Muscle layer of duodenum (tissue), 2 donors: ENCODE results near the gene GLB1L2.
"Not testable (repeated sequence)": the region's sequence is repeated elsewhere in the genome, so short reads cannot be mapped to it uniquely, and the experiment has no call there.

Experiments
- H3K27ac ChIP-seq: one replicate; pipeline ENCODE4 v1.7.0; 2013; ENCODE audit warnings: mild to moderate bottlenecking, low read length
- H3K27me3 ChIP-seq: one replicate; pipeline ENCODE4 v1.7.0; 2013; ENCODE audit warnings: low read depth, mild to moderate bottlenecking, control low read depth, low read length
- H3K36me3 ChIP-seq, 2 donors: one replicate each; pipeline ENCODE4 v1.7.0; 2013; ENCODE audit warnings: low read length in 2 of 2, control low read depth in 1 of 2, mild to moderate bottlenecking in 1 of 2; ENCODE audit not compliant: insufficient read depth in 2 of 2, control insufficient read depth in 1 of 2
- H3K4me1 ChIP-seq, 2 donors: one replicate each; pipeline ENCODE4 v1.7.0; 2013; ENCODE audit warnings: low read length in 2 of 2, mild to moderate bottlenecking in 2 of 2, control low read depth in 1 of 2, moderate library complexity in 1 of 2; ENCODE audit not compliant: insufficient read depth in 2 of 2, control insufficient read depth in 1 of 2
- H3K4me3 ChIP-seq, 2 donors: one replicate each; pipeline ENCODE4 v1.7.0; 2013; ENCODE audit warnings: low read length in 2 of 2, low read depth in 1 of 2, mild to moderate bottlenecking in 1 of 2
- H3K9me3 ChIP-seq, 2 donors: one replicate each; pipeline ENCODE4 v1.7.0; 2013; ENCODE audit warnings: low read length in 2 of 2, control low read depth in 1 of 2, mild to moderate bottlenecking in 1 of 2; ENCODE audit not compliant: control insufficient read depth in 1 of 2
- donor health status: healthy.

The GLB1L2 gene

GRCh38 chr11:134342572-134343340 is 11.0 kb downstream of the GLB1L2 start:
- Histone ChIP-seq H3K36me3 (no peaks in the 10 kb centered on the region), H3K4me3 (no peak overlapping the region), H3K9me3 (no peaks in the 10 kb centered on the region), H3K4me1 (no peaks in the 10 kb centered on the region), H3K27me3 (no peaks in the 10 kb centered on the region), H3K27ac (no peak overlapping the region)

- H3K9me3 ChIP-seq: no peaks in the 10 kb centered on the region
- no peaks in the 10 kb centered on the region for H3K4me1 ChIP-seq
- no peak overlapping the region for H3K4me3 ChIP-seq
- no peak overlapping the region for H3K27ac ChIP-seq
- no peaks in the 10 kb centered on the region for H3K36me3 ChIP-seq
- H3K27me3 ChIP-seq: no peaks in the 10 kb centered on the region
These were observed 11.9 kb downstream of the GLB1L2 start for GRCh38 chr11:134343646-134344045.

GRCh38 chr11:134344497-134345236 is 12.9 kb downstream of the GLB1L2 start:
- H3K9me3 ChIP-seq, H3K27me3 ChIP-seq, H3K27ac ChIP-seq, H3K36me3 ChIP-seq, H3K4me1 ChIP-seq, H3K4me3 ChIP-seq: not testable (repeated sequence)

- Histone ChIP-seq H3K36me3 (no peaks in the 10 kb centered on the region), H3K4me1 (no peaks in the 10 kb centered on the region), H3K4me3 (no peak overlapping the region), H3K27me3 (no peaks in the 10 kb centered on the region), H3K9me3 (no peaks in the 10 kb centered on the region), H3K27ac (no peak overlapping the region)
These were observed 13.4 kb downstream of the GLB1L2 start for GRCh38 chr11:134345237-134345550.

- no peaks in the 10 kb centered on the region for H3K27me3 ChIP-seq
- H3K9me3 ChIP-seq: no peaks in the 10 kb centered on the region
- H3K4me3 ChIP-seq: no peak overlapping the region
- H3K27ac ChIP-seq: no peak overlapping the region
- no peaks in the 10 kb centered on the region for H3K4me1 ChIP-seq
- no peaks in the 10 kb centered on the region for H3K36me3 ChIP-seq
These were observed 14.6 kb downstream of the GLB1L2 start for GRCh38 chr11:134346101-134346975.

GRCh38 chr11:134346976-134347350 is 15.2 kb downstream of the GLB1L2 start:
- Histone ChIP-seq H3K27ac (no peak overlapping the region), H3K4me3 (no peak overlapping the region), H3K9me3 (no peaks in the 10 kb centered on the region), H3K36me3 (no peaks in the 10 kb centered on the region), H3K27me3 (no peaks in the 10 kb centered on the region), H3K4me1 (no peaks in the 10 kb centered on the region)

- Histone ChIP-seq H3K36me3 (no peaks in the 10 kb centered on the region), H3K9me3 (no peaks in the 10 kb centered on the region), H3K27ac (no peak overlapping the region), H3K4me3 (no peak overlapping the region), H3K4me1 (no peaks in the 10 kb centered on the region), H3K27me3 (no peaks in the 10 kb centered on the region)
These were observed 15.7 kb downstream of the GLB1L2 start for GRCh38 chr11:134347441-134347840.

- Histone ChIP-seq H3K36me3 (no peaks in the 10 kb centered on the region), H3K4me1 (no peaks in the 10 kb centered on the region), H3K27me3 (no peaks in the 10 kb centered on the region), H3K9me3 (no peaks in the 10 kb centered on the region), H3K4me3 (no peak overlapping the region), H3K27ac (no peak overlapping the region)
These were observed 17.5 kb downstream of the GLB1L2 start for GRCh38 chr11:134349109-134349801.

GRCh38 chr11:134349802-134350355 is 18.1 kb downstream of the GLB1L2 start:
- Histone ChIP-seq H3K36me3 (no peaks in the 10 kb centered on the region), H3K27ac (no peak overlapping the region)

GRCh38 chr11:134350381-134350780 is 18.6 kb downstream of the GLB1L2 start:
- no peaks in the 10 kb centered on the region for H3K9me3 ChIP-seq

More at GRCh38 chr11:134349802-134350355, 18.1 kb downstream of the GLB1L2 start:
- H3K4me1 ChIP-seq: no peaks in the 10 kb centered on the region
- no peaks in the 10 kb centered on the region for H3K9me3 ChIP-seq
- no peaks in the 10 kb centered on the region for H3K27me3 ChIP-seq
- no peak overlapping the region for H3K4me3 ChIP-seq

More at GRCh38 chr11:134350381-134350780, 18.6 kb downstream of the GLB1L2 start:
- Histone ChIP-seq H3K27me3 (no peaks in the 10 kb centered on the region), H3K36me3 (no peaks in the 10 kb centered on the region), H3K4me3 (no peak overlapping the region), H3K27ac (no peak overlapping the region), H3K4me1 (no peaks in the 10 kb centered on the region)
